SHP77 treated with DMSO at 0.1 percent for 48 hours (cell line): ENCODE measurements around the gene SPTBN1.

Experiments used
- DNase-seq: peaks from one replicate; lab custom pipeline; 2025; lab: John Stamatoyannopoulos, UW

The SPTBN1 gene

DNA sequence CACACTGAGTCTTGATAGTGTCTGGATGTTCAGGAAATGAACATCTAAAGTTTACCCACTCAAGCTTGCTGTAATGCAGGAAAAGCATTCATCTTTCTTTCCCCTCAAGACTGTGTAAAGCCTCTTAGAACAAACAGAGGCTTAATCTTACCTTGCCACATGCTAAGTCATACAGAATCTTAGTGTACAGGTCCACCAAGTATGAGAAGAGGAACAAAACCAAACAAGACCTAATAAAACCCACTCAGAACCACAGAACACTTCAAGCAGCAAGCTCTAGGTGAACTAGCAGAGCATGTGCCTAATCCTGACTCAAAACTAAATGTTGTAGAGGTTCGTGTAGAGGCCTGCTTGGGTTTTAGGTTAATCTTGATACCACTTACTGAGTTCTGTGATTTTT is 97.6 kb downstream of the SPTBN1 start:
- DNase-seq, result no peak

DNA sequence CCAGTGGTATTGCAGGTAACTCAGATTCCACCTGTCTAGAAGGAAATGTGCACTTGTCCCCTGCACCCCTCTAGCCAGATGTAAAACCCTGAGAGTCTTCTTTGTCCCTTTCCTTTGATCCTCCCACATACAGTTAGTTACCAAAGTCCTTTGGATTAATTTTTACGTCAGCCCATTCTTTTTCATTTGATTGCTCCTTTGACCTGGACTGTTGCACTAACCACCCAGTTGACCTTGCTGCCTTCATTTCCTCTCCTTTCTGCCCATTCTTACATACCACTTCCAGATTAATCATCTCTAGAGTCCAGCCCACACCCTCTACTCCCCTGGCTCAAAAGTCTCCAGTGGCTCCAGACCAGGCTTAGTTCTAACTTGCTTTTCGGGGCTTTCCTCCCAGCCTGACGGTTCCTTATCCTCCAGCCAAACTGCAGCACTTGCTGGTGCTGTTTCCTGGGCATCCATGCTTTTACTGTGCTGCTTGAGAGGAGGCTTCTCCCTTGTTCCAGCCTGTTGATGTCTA is 99.3 kb downstream of the SPTBN1 start:
- no peak for DNase-seq

DNA sequence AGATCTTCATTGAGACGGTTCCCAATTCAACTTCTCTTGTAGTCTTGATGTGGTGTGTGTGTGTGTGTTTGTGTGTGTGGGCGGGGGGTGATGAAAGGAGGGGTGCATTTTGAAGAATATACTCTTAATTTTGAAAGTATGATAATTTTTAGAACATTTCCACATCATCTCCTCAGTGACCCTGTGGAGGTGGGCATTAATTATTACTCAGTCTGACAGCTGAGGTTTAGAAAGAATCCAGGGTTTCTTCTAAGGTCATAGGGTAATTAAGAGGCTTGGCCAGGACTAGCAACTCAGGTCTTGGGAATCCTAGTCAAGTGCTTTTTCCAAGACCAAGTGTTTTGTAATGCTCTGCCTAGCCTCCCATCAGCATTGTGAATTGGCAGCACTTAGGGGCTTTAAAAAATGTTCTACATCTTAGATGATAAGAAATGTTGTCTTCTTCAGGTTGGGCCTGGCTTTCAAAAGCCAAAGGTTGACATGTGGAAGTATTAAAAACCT is 100.5 kb downstream of the SPTBN1 start:
- no peak for DNase-seq

DNA sequence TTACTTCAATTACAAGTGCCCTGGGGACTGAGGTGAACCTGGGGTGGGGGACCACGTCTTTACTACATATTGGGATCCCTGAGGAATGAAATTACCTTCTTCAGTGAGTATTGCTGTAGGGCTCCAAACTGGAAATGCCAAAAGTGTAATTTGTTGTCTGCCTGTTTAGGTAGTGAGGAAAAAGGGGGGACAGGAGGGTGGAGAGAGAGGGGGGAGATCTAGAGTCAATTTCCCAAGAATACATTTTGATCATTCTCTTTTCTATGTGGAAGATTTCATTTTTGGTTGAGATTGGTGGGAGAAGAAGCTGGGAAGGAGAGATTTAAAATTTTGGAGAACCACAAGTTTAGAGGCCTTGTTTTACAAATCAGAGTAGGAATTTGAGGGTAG is 101.1 kb downstream of the SPTBN1 start:
- DNase-seq, result no peak

DNA sequence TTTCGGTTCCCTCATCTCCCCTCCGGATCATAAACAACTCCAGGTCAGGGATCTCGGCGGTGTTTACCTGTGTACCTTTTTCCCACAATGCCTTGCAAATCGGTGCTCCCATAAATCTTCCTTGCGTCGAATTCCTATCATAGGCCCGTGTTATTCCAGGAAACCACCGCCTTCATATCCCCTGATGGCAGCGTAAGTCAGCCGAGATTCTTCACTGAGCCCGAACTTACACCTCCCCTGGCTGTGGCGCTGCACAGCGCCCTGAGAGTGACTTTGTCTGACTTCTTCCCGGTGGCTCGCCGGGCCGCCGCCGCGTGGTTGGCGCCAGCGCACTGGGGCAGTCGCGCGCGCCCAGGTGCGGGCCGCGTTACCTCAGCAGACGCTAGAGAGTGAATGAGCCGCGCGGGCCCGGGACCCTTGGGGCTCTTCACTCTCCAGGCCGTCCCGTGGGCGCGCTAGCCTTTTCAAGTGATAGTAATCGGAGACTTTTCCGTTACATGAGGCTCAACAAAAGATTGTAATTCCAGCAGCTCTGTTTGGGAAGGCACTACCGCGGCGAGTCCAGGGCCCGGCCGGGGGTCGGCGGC is 101.6 kb downstream of the SPTBN1 start:
- peak; percentile 81 for DNase-seq

DNA sequence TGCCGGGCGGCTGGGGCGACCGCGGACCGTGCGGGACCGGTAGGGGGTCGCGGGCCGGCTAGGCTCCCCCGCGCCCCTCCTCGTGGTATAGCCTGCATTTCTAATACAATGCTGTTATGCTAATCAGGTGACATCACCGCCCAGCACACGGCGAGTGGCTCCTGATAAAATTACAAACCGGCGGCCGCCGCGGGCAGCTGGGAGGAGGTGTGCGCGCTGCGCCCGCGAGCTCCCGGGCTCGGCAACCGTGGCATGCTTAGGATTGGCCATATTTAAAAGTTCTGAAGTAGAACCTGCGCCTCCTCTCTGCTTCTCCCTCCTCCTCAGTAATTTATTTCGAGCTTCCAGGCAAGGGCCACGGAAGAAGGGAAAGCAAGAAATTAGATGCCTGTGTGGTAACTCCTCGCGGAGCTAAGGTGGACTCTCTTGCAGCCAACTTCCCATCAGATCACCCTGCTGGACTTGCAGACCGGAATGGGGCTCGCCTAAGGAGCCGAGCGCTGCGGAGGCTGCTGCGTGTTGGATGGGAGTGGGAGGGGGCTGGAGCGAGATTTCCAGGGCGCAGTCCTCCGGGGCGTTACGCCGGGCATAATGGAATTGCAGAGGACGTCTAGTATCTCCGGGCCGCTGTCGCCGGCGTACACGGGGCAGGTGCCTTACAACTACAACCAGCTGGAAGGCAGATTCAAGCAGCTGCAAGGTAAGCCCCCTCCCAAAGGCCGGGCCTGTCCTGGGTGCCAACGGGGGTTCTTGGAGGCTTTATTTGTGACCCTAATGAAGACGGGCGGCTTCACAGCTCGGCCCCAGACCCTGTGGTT is 102.3 kb downstream of the SPTBN1 start:
- DNase-seq, result peak; percentile 93

DNA sequence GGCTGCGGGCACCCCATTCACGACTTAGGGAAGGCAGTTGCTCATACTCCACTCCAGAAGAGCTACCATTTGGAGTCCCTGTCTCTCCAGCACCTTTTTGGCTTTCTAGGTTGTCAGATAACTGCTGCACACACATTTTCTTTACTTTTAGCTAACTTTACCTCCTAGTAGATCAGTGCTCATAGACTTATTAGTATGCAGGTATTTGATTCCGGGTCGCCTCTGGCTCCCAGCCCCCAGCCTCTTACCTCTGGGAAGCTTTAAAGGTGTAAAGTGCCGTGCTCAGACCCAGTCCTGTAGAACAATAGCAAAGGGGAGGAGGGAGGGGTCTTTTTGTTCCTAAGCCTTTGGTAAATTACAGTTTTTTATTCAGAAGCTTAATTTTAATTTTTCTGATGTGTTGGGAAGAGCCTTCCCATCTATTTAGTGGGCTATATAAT is 102.9 kb downstream of the SPTBN1 start:
- no peak for DNase-seq

DNA sequence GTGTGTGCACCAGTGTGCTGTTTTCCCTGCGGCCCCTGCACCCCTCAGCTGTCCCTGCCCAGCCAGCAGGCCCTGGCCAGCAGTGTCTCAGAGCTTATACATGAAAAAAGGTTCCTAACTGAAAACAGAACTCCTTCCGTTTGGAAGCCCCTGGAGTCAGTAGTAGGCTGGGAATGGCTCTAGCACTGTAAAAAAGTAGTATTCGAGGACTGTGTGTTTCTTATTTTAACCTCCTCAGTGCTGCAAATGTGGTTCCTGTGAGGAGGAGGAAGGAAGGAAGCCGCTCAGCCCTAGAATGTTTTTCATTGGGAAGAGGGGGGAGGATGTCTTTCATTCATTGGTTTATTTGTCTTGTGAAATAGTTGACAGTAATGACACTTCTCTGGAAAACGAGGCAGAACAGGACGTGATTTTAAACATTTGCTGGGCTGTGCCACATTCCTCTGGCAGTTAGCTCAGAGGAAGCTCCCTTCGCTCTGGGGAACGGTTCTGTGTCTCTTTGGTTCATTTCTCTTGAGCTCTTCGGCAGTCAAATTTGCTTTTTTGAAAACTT is 103.5 kb downstream of the SPTBN1 start:
- peak; percentile 41 for DNase-seq

DNA sequence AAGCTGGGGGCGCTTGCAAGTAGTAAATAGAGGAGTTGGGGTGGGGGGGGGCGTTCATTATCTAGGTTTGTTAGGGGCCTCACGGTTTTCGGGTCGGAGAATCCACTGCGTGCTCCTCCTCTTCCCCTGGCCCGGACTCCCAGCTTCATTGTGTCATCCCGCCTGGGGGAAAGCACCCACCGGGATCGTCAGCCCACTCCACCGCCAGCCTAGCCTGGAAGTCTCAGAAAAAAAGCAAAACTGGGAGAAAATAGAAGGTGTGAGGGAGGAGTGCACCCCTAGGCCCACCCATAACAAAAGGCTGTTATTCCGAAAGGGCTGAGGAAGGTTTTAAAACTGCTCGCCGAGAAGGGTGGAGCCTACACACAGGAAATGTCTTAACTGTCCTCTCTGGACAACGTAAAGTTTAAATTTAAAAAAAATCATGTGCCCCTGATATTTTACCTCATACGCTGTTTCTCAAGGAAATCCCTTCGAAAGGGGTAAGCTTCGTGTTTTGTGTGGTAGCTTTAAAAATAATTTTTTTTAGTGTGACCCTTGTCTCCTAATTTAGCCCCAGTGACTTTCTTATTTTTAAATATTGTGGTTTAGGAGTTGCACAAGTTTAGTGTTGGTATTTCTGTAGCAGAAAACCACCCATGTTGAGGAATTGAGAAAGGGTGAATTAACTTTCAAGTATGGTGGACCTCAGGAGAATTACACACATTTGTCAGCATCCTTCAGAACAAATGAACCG is 104.2 kb downstream of the SPTBN1 start:
- no peak for DNase-seq

DNA sequence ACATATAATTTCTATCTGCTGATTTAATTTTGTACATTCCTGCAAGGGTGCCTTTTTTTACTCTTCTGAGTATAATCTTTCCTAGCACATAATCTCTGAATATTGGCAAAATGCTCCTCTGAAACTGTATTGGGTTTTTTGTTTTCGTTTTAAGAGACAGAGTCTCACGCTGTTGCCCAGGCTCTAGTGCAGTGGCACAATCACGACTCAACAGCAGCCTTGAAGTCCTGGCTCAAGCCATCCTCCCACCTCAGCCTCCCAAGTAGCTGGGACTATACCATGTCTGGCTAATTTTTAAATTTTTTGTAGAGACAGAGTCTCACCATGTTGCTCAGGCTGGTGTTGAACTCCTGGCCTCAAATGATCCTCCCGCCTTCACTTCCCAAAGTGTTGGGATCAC is 104.9 kb downstream of the SPTBN1 start:
- no peak for DNase-seq

DNA sequence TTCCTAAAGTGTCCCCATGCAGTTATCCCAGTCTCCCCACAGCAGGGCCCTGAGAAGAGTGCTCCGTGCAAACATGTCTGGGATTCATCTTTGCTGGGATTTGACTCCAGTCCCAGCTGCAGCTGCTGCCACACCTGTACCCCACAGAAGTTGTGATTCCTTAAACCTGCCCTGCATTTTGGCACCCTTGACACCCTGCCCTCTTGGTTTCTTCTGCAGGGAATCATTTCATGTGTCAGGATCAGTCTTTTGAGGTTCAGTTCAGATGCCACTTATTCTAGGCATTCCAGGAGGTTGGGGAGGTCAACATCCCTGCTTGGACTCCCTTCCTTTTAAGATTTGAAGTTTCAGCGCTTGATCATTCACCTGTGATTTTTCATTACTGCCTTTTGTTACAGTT is 108.3 kb downstream of the SPTBN1 start:
- DNase-seq, result no peak

DNA sequence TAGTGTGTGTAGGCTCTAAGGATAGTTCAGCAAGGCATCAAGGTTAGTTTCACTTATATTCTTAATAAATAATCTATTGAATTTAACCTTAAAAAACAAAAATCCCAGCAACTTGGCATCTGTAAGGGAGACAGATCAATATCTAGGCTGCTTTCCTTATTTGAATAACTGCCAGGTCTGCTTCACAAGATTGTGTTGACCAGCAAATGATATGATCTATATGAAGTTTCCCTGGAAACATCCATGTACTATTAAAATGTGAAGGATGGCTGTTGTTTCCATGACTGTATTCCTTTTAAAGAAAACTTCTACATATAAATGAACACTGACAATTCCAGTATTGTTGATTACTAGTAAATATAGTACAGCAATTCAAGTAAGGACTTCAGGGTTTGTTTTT is 109.4 kb downstream of the SPTBN1 start:
- no peak for DNase-seq

DNA sequence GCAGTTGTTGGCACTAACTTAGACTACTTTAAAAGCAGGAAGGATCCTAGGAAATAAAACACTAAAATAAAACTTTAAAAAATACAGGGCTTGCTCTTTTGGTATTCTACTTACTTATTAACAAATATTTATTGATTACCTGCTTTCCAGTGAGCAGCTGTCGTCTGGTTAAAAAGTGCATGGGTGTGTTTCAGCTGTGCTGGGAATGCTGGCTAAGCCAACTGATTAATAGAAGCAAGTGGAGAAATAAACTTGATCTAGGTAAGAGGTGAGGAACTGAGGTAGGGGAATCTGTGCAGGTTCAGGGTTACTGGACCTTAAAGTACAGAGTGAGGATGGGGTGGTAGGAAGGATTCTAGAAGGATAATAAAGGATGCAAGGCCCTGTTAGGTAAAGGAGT is 110.8 kb downstream of the SPTBN1 start:
- no peak for DNase-seq

DNA sequence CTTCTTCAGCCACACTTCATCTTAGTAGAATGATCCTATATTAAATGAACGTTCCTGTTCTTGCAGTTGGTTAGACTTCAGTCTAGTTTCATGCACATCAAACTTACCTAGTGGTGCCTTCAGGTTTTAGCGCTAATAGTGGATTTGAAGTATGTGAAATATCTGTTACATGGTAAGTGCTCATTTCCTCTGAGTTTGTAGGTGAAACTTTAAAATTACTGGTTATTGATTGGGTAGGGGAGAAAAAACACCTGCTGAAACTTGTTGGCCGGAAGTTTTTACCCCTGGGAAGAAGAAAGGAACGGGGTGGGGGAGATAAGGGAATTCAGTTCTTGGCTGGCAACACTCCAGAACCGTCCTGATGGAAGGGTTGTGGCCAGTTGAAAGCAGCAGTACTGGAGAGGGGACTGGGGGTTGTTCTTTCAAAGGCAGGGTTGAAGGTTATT is 112.8 kb downstream of the SPTBN1 start:
- no peak for DNase-seq

DNA sequence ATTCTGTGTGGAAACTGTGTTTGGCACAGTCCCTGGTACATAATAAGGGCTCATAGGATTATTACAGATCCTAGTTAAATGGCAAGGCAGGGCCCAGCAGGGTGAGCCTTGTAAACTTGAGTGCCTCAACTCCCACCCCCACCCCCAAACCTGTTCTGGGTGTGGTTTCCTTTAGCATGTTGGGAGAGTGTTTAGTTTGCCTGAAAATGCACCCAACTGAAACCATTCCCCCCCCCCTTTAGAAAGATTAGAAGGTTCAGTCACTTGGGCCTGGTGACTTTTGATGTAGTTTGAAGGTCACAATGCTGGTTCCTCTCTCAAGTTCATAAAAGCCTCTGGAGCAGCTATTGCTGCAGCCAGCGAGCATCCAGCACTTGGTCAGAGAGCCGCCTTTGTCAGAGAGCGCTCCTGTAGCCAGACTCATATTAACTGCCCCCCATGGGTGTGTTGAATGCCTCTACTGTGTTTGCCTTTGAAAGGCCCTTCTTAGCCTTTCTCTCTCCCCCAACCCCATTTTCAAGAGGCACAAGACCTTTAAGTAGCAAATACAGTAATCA is 113.7 kb downstream of the SPTBN1 start:
- no peak for DNase-seq

DNA sequence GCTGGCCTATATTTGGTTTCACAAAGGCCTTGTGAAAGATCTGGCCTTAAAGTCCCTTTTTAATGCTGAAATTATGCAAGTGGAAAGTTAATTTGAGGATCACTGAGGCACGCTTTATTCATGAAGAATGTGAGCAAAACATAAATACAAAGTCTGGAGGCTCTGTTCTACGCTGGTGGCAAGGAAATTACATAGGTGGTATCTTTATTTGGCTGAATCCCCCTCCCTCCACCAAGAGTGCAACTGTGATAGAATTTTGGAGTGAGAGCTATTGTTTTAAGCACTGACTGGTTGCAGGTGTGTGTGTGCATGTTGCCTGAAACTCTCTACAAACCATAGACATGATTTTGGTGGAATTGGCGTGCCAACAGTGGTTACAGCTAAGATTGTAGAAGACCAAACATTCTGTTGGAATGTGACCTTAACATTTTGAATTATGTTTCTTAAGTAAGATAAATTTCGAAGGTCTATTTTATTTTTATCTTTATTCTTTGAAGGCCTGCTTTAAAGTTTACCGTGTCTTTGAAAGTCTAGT is 114.3 kb downstream of the SPTBN1 start:
- DNase-seq, result no peak

DNA sequence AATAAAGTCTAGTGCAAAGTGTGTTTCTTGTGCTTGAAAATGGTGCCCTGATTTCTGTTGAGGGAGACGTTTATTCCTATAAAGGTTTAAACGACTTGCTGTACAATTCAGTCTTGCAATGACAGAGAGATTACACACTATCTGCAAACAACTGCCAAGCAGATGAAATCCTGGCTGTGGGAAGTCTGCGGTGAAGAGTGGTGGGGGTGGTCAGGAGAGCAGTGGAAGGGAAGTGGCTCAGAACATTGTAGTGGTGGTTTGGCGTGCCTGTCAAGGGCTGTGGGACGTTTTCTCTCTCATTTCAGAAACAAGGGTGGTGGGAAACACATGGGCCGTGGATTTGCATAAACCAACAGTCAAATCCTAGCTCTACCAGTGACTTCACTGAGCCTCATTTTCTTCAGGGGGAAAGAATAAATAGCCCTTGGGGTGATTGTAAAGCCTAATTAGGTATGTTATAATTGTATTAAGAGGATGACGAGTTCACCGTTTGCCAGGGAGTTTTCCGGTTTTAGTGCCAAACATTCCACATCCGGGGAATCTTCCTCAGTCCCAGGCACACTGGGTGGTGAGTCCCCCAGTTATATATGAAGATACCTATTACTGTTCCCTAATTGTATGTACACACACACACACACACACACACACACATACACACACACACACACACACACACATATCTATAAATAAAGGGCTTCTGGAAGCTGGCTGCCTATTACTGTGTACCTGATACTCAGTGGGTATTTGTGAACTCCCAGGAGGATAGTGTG is 115.0 kb downstream of the SPTBN1 start:
- DNase-seq, result no peak

DNA sequence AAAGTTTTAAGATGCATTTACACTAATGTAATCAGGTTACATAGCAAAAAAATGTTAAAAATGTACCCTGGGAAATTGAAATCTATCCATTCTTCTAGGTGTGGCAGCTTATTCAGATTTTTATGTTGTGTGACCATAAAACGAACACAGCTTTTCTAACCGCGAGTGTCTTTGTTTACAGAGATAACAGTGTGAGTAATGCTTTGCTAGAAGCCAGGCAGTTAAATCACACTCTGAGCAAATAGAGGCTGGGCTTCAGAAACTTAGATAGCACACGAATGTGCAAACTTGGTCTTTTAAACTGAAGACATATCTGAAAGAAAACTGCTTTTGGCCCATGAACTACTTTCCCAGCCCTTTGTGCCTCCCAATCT is 116.1 kb downstream of the SPTBN1 start:
- no peak for DNase-seq

DNA sequence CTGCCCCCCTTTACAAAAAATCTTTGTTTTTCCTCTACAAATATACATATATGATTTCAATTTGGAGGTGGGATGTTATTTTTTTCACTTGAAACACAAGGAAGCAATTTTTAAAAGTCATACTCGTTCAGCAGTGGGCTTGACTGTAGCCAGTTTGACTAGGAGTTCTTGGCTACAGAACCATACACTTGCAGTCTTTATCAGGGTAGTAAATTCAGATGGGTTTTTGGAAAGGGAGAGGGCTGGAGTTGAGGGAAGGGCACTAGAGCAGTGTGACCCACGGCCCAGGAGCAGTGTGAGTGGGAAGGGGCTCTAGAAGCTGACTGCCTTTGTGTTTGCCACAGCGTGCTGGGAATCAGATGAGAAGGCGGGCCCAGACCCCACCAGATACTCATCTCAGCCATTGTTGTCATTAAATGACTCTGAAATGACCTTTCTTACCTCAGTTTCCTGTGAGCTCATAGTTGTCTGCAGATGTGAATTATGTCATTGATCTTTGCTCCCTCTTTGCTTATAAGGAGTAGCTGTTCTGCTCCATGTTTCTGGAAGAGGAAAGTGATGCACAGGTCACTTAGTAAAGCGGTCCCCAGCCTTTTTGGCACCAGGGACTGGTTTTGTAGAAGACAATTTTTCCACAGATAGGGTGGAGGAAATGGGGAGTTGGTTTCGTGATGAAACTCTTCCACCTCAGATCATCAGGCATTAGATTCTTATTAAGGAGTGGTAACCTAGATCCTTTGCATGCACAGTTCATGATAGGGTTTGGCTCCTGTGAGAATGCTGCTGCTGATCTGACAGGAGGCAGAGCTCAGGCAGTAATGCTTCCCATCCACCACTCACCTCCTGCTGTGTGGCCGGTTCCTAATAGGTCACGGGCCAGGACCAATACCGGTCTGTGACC is 116.8 kb downstream of the SPTBN1 start:
- no peak for DNase-seq

DNA sequence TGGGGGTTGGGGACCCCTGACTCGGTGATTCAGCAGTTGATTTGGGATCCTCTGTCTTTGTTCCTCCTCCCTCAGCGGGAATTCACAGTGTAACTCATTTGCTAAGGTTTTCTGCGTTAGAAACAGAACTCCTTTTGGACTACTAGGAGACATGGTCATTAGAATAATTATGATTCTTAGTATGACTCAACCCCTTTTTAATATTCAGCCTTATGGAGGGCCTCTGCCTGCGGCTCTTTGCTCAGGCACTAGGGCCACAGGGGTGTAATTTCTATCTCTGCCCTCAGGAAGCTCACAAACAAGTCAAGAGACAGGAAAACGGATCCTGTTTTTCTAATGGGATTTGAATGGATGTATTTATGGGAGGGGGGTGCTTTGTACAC is 117.4 kb downstream of the SPTBN1 start:
- DNase-seq, result no peak
